Adrenal gland (tissue), 12 donors: ENCODE measurements around the gene ASTN2. TPM values are rescaled to one million over a fixed set of nuclear protein-coding genes. Genes with fewer than 3 reads are reported as not detected.

Experiments used
- DNase-seq, 7 donors: peaks; one replicate each; pipeline ENCODE4 v3.0.0-alpha.2; 2019 to 2020
- H3K27ac ChIP-seq, 5 donors: fragments of 200-600 bp; sonication (generic) in 4 of 5; 1 replicate in 3 of 5; 2 replicates in 2 of 5; pipeline versions ENCODE4 v1.5.1 to v1.8.0; 2016 to 2020; ENCODE audit warnings: mild to moderate bottlenecking in 1 of 5
- H3K27me3 ChIP-seq: fragments of 200-600 bp; 2 replicates; pipeline ENCODE4 v1.8.0; 2021
- H3K36me3 ChIP-seq, 2 donors: fragments of 200-600 bp; replicated peaks in 1 of 2; 1 replicate in 1 of 2; 2 replicates in 1 of 2; pipeline versions ENCODE4 v1.5.1 to v1.8.0; 2018 to 2022
- H3K4me1 ChIP-seq, 2 donors: fragments of 200-600 bp; replicated peaks in 1 of 2; 1 replicate in 1 of 2; 2 replicates in 1 of 2; pipeline versions ENCODE4 v1.5.1 to v1.8.0; 2018 to 2021
- H3K4me3 ChIP-seq, 4 donors: fragments of 200-600 bp; sonication (generic) in 3 of 4; one replicate each; pipeline ENCODE4 v1.5.1; 2016 to 2018
- H3K9me3 ChIP-seq, 3 donors: fragments of 200-600 bp; sonication (generic) in 1 of 3; replicated peaks in 1 of 3; 1 replicate in 2 of 3; 2 replicates in 1 of 3; pipeline versions ENCODE4 v1.5.1 to v1.8.0; 2016 to 2021
- POLR2A ChIP-seq, 2 donors: fragments of 450-650 bp; IDR thresholded peaks; one replicate each; pipeline ENCODE4 v1.6.1; 2017; ENCODE audit warnings: antibody characterized with exemption in 2 of 2, mild to moderate bottlenecking in 2 of 2, moderate library complexity in 1 of 2
- WGBS, 4 donors: extraction: QIAGEN DNeasy Blood & Tissue Kit in 2 of 4; methylation state at CpG; one replicate each; pipeline versions ENCODE4 v1.1.5 to v1.1.7; 2013 to 2017; 5-methylcytosine and 5-hydroxymethylcytosine counted together
- intact Hi-C, 2 donors: fragments of 100-400 bp; cut with DNase I; formaldehyde crosslinking; loops; one replicate each; pipeline versions ENCODE4 v1.14.1 to v1.15.0; 2022 to 2023
- polyA plus RNA-seq, 3 donors: library from polyadenylated mRNA; stranded (reverse); fragments of 200-250 nt in 2 of 3; fragments of 350-450 nt in 1 of 3; fragmentation: Illumina TruSeq in 1 of 3; extraction: RNeasy Lipid Tissue Mini Kit (QIAGEN cat#74804) in 1 of 3; gene quantifications; one replicate each; pipeline ENCODE4 v1.2.3, GENCODE V29; 2013 to 2014
- total RNA-seq, 9 donors: library from RNA; depleted of rRNA in 4 of 9; stranded (reverse); fragments of >200 nt in 4 of 9; fragments of 120-200 nt in 1 of 9; fragmentation: NEBNext Ultra II Directional in 1 of 9; extraction: Animal tissue kit (Norgen Biotek cat#: 25700) in 1 of 9; gene quantifications; one replicate each; pipeline versions ENCODE4 v1.1.0 to v1.2.4, GENCODE V29; 2013 to 2023
- TF ChIP-seq, protein P1 (sequence below), 6 experiments: fragments of 450-650 bp in 4 of 6; fragments of 200-600 bp in 2 of 6; sonication (generic) in 1 of 6; IDR thresholded peaks; 1 replicate in 5 of 6; 2 replicates in 1 of 6; pipeline versions ENCODE4 v1.5.1 to v1.8.0; 2016 to 2021; ENCODE audit warnings: antibody characterized with exemption in 6 of 6, mild to moderate bottlenecking in 2 of 6, moderate library complexity in 1 of 6
- donor health status: healthy with polysubstance abuse.
- donor health status: Bipolar disorder and iron deficiency.
- donor health status: DM: yes; HTN: yes; CAD: no.
- donor health status: DM: no; HTN: no; CAD: no.
- donor health status: DM: no; HTN: no; CAD: no.
- donor health status: DM: yes; HTN: yes; CAD: no.

ASTN2 gene
- total and polyA plus RNA-seq, 12 donors: 2.5 to 15.6 (median 6.8) TPM

DNA sequence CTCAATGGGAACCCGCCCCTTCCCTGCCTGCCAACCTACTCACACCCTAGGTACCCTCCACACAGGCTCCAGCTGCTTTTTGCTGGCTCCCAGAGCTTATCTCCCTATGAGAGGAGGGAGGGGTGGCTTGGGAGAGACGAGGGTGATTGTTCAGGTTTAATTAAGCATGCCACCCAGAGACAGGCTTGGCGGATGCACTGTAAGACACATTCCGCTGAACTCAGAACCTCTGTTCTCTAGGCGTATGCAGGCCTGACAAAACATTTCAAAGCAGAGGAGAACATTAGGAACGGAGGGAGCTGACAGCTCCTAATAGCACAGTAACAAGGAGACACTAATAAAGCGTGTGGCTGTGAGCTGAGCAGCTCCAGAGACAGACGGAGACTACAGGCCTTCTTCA, 647.6 kb downstream of the ASTN2 start:
- no peak overlapping the region for H3K4me3 ChIP-seq
- H3K9me3 ChIP-seq: no peaks in the 10 kb centered on the region
- intact Hi-C loops: no loop called here
- DNase-seq: no peak
- no peaks in the 10 kb centered on the region for H3K4me1 ChIP-seq
- no peaks in the 10 kb centered on the region for H3K36me3 ChIP-seq
- H3K27me3 ChIP-seq: no peaks in the 10 kb centered on the region
- no peak overlapping the region for H3K27ac ChIP-seq
- no peak for TF ChIP-seq POLR2A (IDR thresholded peaks at IDR 0.05)
- TF ChIP-seq, protein P1, sequence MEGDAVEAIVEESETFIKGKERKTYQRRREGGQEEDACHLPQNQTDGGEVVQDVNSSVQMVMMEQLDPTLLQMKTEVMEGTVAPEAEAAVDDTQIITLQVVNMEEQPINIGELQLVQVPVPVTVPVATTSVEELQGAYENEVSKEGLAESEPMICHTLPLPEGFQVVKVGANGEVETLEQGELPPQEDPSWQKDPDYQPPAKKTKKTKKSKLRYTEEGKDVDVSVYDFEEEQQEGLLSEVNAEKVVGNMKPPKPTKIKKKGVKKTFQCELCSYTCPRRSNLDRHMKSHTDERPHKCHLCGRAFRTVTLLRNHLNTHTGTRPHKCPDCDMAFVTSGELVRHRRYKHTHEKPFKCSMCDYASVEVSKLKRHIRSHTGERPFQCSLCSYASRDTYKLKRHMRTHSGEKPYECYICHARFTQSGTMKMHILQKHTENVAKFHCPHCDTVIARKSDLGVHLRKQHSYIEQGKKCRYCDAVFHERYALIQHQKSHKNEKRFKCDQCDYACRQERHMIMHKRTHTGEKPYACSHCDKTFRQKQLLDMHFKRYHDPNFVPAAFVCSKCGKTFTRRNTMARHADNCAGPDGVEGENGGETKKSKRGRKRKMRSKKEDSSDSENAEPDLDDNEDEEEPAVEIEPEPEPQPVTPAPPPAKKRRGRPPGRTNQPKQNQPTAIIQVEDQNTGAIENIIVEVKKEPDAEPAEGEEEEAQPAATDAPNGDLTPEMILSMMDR (IDR thresholded peaks at IDR 0.05): no peak
- 72 to 76% (median 75%) methylated on average over 8 of the region's 8 CpGs for WGBS, 4 donors

- no peaks in the 10 kb centered on the region for H3K36me3 ChIP-seq
- intact Hi-C loops: no loop called here
- H3K9me3 ChIP-seq: no peaks in the 10 kb centered on the region
- H3K27ac ChIP-seq: no peak overlapping the region
- H3K27me3 ChIP-seq: no peaks in the 10 kb centered on the region
- TF ChIP-seq POLR2A (IDR thresholded peaks at IDR 0.05): no peak
- TF ChIP-seq, protein P1 (IDR thresholded peaks at IDR 0.05): no peak
- no peak for DNase-seq
- H3K4me1 ChIP-seq: no peaks in the 10 kb centered on the region
- WGBS, 4 donors: 66 to 82% (median 74%) methylated on average over 5 of the region's 5 CpGs
- H3K4me3 ChIP-seq: no peak overlapping the region
Measured at GRCh38 chr9:116765011-116765410, 649.8 kb downstream of the ASTN2 start.

GRCh38 chr9:116763770-116764169, 651.1 kb downstream of the ASTN2 start:
- TF ChIP-seq, protein P1 (IDR thresholded peaks at IDR 0.05): no peak
- TF ChIP-seq POLR2A (IDR thresholded peaks at IDR 0.05): no peak
- Histone ChIP-seq H3K27ac (no peak overlapping the region), H3K9me3 (no peaks in the 10 kb centered on the region), H3K4me1 (no peaks in the 10 kb centered on the region), H3K36me3 (no peaks in the 10 kb centered on the region), H3K27me3 (no peaks in the 10 kb centered on the region), H3K4me3 (no peak overlapping the region)
- 68 to 87% (median 76%) methylated on average over 2 of the region's 2 CpGs for WGBS, 4 donors
- DNase-seq: no peak
- intact Hi-C loops: no loop called here

GRCh38 chr9:116760636-116761035, 654.2 kb downstream of the ASTN2 start:
- TF ChIP-seq POLR2A (IDR thresholded peaks at IDR 0.05): no peak
- TF ChIP-seq, protein P1 (IDR thresholded peaks at IDR 0.05): no peak
- no peaks in the 10 kb centered on the region for H3K9me3 ChIP-seq
- DNase-seq: no peak
- H3K4me3 ChIP-seq: no peak overlapping the region
- no peaks in the 10 kb centered on the region for H3K4me1 ChIP-seq
- no peaks in the 10 kb centered on the region for H3K36me3 ChIP-seq
- H3K27ac ChIP-seq: no peak overlapping the region
- H3K27me3 ChIP-seq: no peaks in the 10 kb centered on the region
- 57 to 65% (median 62%) methylated on average over 5 of the region's 5 CpGs for WGBS, 4 donors
- intact Hi-C loops: no loop called here
